NCI-H748 (cell line): ENCODE results near the gene CFAP91.
"Not testable (repeated sequence)": the region's sequence is repeated elsewhere in the genome, so short reads cannot be mapped to it uniquely, and the experiment has no call there.

Experiments
- DNase-seq: peaks from one replicate; lab custom pipeline; 2025; ENCODE audit not compliant: unreplicated experiment; lab: John Stamatoyannopoulos, UW

CFAP91 gene

GRCh38 chr3:119676771-119677640 lies 25.8 kb upstream of the CFAP91 start, which contains the start of gene COX17:
COX17 (minus strand) TSS chr3:119677406; CDS start chr3:119677310, 96 bp downstream.
- DNase-seq = peak; percentile 95

GRCh38 chr3:119677641-119677934 lies 25.2 kb upstream of the CFAP91 start:
- DNase-seq = no peak

- not testable (repeated sequence) for DNase-seq
These were observed 24.6 kb upstream of the CFAP91 start for GRCh38 chr3:119678209-119678608.

GRCh38 chr3:119679874-119680273 lies 22.9 kb upstream of the CFAP91 start:
- no peak for DNase-seq

GRCh38 chr3:119681279-119681678 lies 21.5 kb upstream of the CFAP91 start:
- DNase-seq = peak; percentile 21

- DNase-seq = no peak
These were observed 19.4 kb upstream of the CFAP91 start for GRCh38 chr3:119683421-119683820.

GRCh38 chr3:119690043-119690656 lies 12.7 kb upstream of the CFAP91 start:
- peak; percentile 5 for DNase-seq

GRCh38 chr3:119695480-119695879 lies 7.3 kb upstream of the CFAP91 start:
- no peak for DNase-seq

- no peak for DNase-seq
These were observed 5.4 kb upstream of the CFAP91 start for GRCh38 chr3:119697394-119697793.

- DNase-seq = no peak
These were observed 2.4 kb upstream of the CFAP91 start for GRCh38 chr3:119700269-119700919.

- no peak for DNase-seq
These were observed 1.7 kb upstream of the CFAP91 start for GRCh38 chr3:119700920-119701734.

- peak; percentile 6 for DNase-seq
These were observed 1.2 kb downstream of the CFAP91 start for GRCh38 chr3:119703820-119704531.

- no peak for DNase-seq
These were observed 12.3 kb downstream of the CFAP91 start for GRCh38 chr3:119715105-119715504.

GRCh38 chr3:119716998-119717397 lies 14.2 kb downstream of the CFAP91 start:
- DNase-seq = no peak

- DNase-seq = no peak
These were observed 14.7 kb downstream of the CFAP91 start for GRCh38 chr3:119717520-119717919.

GRCh38 chr3:119723022-119723421 lies 20.2 kb downstream of the CFAP91 start:
- DNase-seq = no peak

- no peak for DNase-seq
These were observed 24.1 kb downstream of the CFAP91 start for GRCh38 chr3:119726909-119727308.

- DNase-seq = no peak
These were observed 27.2 kb downstream of the CFAP91 start for GRCh38 chr3:119729996-119730395.

GRCh38 chr3:119731560-119732343 lies 28.9 kb downstream of the CFAP91 start:
- DNase-seq = no peak

- no peak for DNase-seq
These were observed 31.0 kb downstream of the CFAP91 start for GRCh38 chr3:119733812-119734211.
